ENCODE measurements around the gene PPM1J.

The PPM1J gene

DNA sequence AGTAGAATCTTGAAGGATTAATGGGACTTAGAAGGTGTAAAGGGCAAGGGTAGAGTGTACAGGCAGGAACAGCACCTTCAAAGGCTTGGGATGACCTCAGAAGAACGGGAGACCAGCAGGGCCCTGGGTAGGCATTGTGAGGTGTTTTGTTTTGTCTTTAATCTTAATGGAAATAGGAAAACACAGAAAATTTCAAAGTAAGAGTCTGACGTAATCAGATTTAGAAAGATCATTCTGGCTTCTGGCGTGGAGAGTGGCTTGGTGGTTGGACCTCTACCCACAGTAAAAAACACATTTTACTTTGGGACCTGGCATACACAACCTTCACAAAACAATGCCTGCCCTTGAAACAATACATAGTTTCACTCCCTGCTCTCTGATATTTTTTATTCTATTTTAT, 36.5 kb downstream of the PPM1J start:
- H3K4me1 ChIP-seq (ENCODE audit: control insufficient read depth in 1 of 2, insufficient read depth in 1 of 2, low read depth in 1 of 2, low read length in 1 of 2) = peaks cover 16 to 17% of the 10 kb centered on the region in 2 experiments
- no peak overlapping the region for H3K4me3 ChIP-seq (ENCODE audit: low read depth in 1 of 2, low read length in 1 of 2)
- H3K9me3 ChIP-seq = no peaks in the 10 kb centered on the region
- no peak for TF ChIP-seq CTCF (IDR thresholded peaks at IDR 0.05)
- no peaks in the 10 kb centered on the region for H3K36me3 ChIP-seq
- no peak overlapping the region for H3K27ac ChIP-seq
- H3K27me3 ChIP-seq = peaks cover 23% of the 10 kb centered on the region

GRCh38 chr1:112677501-112677900, 37.6 kb downstream of the PPM1J start:
- peaks cover 7% of the 10 kb centered on the region for H3K36me3 ChIP-seq
- H3K27me3 ChIP-seq = peaks cover 23% of the 10 kb centered on the region
- H3K4me3 ChIP-seq (ENCODE audit: low read depth in 1 of 2, low read length in 1 of 2) = no peak overlapping the region
- H3K4me1 ChIP-seq (ENCODE audit: control insufficient read depth in 1 of 2, insufficient read depth in 1 of 2, low read depth in 1 of 2, low read length in 1 of 2) = peaks cover 18 to 21% of the 10 kb centered on the region in 2 experiments
- no peaks in the 10 kb centered on the region for H3K9me3 ChIP-seq
- no peak for TF ChIP-seq CTCF (IDR thresholded peaks at IDR 0.05)
- no peak overlapping the region for H3K27ac ChIP-seq

DNA sequence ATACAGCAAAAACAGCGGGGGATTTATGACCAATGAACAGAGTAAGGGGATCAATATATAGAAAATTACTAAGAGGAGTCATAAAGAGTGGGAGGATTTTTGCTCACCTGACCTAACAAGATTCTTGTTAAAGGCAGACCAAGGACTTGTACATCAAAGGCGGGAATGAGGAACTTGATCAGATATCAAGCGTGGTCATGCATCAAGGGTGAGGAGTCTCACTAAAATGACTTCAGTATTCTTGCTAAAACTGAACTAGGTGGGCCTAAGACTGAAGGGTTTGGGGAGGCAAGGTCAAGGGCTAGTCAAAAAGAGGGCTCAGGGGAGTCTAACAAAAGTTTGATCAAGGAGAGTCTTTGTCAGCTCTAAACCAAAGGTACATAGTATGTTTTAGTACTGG, 38.6 kb downstream of the PPM1J start:
- Histone ChIP-seq H3K9me3 (no peaks in the 10 kb centered on the region), H3K4me3 (ENCODE audit: low read depth in 1 of 2, low read length in 1 of 2) (no peak overlapping the region), H3K36me3 (peaks cover 17% of the 10 kb centered on the region), H3K27ac (no peak overlapping the region), H3K4me1 (ENCODE audit: control insufficient read depth in 1 of 2, insufficient read depth in 1 of 2, low read depth in 1 of 2, low read length in 1 of 2) (peaks cover 18 to 21% of the 10 kb centered on the region in 2 experiments), H3K27me3 (peaks cover 23% of the 10 kb centered on the region)
- no peak for TF ChIP-seq CTCF (IDR thresholded peaks at IDR 0.05)

DNA sequence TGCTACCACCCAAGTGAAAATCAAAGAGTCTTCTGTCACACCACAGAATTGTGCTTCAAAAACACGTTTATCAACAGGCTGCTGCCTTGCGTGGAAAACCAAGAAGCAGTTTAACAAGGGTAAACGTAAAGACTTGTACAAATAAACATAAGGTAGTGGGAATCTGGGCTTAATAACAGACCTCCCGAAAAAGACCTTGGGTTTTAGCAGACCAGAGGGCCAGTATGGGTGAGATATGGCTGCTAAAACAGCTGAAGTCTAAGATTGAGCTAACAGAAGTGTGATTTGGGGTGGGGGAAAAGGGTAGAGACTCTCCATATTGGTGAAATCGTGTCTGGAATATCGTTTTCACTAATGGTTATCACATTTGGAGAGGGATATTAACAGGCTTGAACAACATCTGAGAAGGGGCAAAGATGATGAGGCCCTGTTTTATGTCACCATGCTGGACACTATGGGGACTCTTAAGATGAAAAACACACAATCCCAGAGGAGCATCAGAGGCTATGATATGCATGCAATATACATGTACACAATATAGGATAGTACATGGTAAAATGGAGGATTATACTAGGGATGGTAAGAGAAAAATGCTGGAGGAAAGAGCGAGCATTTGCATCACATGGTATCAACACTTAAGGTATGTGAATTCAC, 39.3 kb downstream of the PPM1J start:
- Histone ChIP-seq H3K27ac (no peak overlapping the region), H3K4me3 (ENCODE audit: low read depth in 1 of 2, low read length in 1 of 2) (peak overlapping the region; percentile 75 to 85), H3K9me3 (no peaks in the 10 kb centered on the region), H3K27me3 (peaks cover 23% of the 10 kb centered on the region), H3K36me3 (peaks cover 24% of the 10 kb centered on the region), H3K4me1 (ENCODE audit: control insufficient read depth in 1 of 2, insufficient read depth in 1 of 2, low read depth in 1 of 2, low read length in 1 of 2) (peaks cover 18 to 21% of the 10 kb centered on the region in 2 experiments)
- no peak for TF ChIP-seq CTCF (IDR thresholded peaks at IDR 0.05)

DNA sequence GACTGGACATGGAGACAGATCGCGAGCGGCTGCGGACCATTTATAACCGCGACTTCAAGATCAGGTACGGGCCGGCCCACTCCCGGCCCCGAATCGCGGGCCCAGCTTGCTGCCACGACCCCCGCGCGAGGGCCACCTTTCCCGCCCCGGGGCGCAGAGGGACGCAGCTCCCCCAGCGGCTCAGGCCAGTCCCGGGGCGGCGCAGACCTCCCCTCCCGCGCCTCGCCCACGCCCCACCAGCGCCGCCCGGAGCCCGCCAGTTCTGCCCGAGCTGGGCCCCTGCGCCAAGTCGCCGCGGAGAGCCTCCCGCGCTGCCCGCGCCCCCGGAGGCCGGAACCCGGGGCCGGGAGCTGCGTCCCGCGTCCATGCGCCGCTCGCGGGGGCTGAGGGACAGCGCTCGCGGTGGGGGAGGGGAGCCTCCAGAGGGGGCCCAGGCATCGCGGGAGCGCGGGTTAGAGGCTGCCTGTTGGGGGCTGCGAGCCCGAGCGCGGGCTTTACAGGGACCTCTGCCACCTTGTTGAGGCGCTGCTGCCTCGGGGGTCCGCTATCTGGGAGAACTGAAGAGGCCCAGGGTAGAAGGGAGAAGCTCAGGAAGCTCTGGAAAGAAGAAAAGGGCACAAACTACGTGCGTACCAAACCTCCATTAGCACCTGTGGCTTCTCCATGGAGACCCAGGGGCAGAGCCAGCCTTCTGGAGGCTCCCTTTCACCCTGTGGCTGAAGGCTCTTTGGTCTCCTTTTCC, 40.0 kb downstream of the PPM1J start:
- H3K36me3 ChIP-seq = peaks cover 30% of the 10 kb centered on the region
- H3K4me3 ChIP-seq (ENCODE audit: low read depth in 1 of 2, low read length in 1 of 2) = peak overlapping the region; percentile 75 to 85
- peak; percentile 11 for TF ChIP-seq CTCF (IDR thresholded peaks at IDR 0.05)
- peaks cover 23% of the 10 kb centered on the region for H3K27me3 ChIP-seq
- H3K4me1 ChIP-seq (ENCODE audit: control insufficient read depth in 1 of 2, insufficient read depth in 1 of 2, low read depth in 1 of 2, low read length in 1 of 2) = peaks cover 18 to 21% of the 10 kb centered on the region in 2 experiments
- no peaks in the 10 kb centered on the region for H3K9me3 ChIP-seq
- H3K27ac ChIP-seq = peak overlapping the region; percentile 72

All from neutrophil (primary cell).